Activated CD4-positive, alpha-beta T cell treated with anti-CD3 and anti-CD28 coated beads for 36 hours (primary cell): ENCODE measurements around the gene NTNG1. TPM values are rescaled to one million over a fixed set of nuclear protein-coding genes. Genes with fewer than 3 reads are reported as not detected.
"Not testable (repeated sequence)": the region's sequence is repeated elsewhere in the genome, so short reads cannot be mapped to it uniquely, and the experiment has no call there.

Source experiments
- ATAC-seq: fragments of 200-7000 bp; cut with Tn5 transposase; one replicate; pipeline ENCODE4 v1.10.0; 2021; ENCODE audit warnings: mild to moderate bottlenecking, moderate library complexity
- CTCF ChIA-PET: fragments of 350-600 bp; sonication (Branson Sonifier 250); formaldehyde crosslinking; loops from one replicate; lab custom pipeline; 2021; ENCODE audit warnings: antibody characterized with exemption; lab: Charles Lee
- POLR2A ChIA-PET: fragments of 350-600 bp; sonication (Branson Sonifier 250); formaldehyde crosslinking; loops from one replicate; lab custom pipeline; 2021; ENCODE audit warnings: antibody characterized with exemption, inconsistent platforms; lab: Charles Lee
- DNase-seq: peaks from one replicate; pipeline ENCODE4 v3.0.0-alpha.2; 2020
- H3K27ac Mint-ChIP-seq: one replicate; pipeline ENCODE4 v1.8.0; 2021; ENCODE audit warnings: mixed read lengths
- H3K27me3 Mint-ChIP-seq: one replicate; pipeline ENCODE4 v1.8.0; 2021; ENCODE audit warnings: mixed read lengths
- H3K36me3 Mint-ChIP-seq: one replicate; pipeline ENCODE4 v1.8.0; 2021; ENCODE audit warnings: low read depth, mixed read lengths
- H3K4me1 Mint-ChIP-seq: one replicate; pipeline ENCODE4 v1.8.0; 2021; ENCODE audit warnings: mixed read lengths
- H3K4me3 Mint-ChIP-seq: one replicate; pipeline ENCODE4 v1.8.0; 2021; ENCODE audit warnings: mild to moderate bottlenecking, moderate library complexity, mixed read lengths
- H3K9me3 Mint-ChIP-seq: one replicate; pipeline ENCODE4 v1.8.0; 2021; ENCODE audit warnings: low read depth, mixed read lengths
- intact Hi-C, 2 experiments: fragments of 100-400 bp; cut with DNase I in 1 of 2; cut with micrococcal nuclease in 1 of 2; formaldehyde crosslinking; loops; one replicate each; pipeline versions ENCODE4 v1.14.2 to v1.15.1; 2022 to 2024; cut with DNase I, micrococcal nuclease
- total RNA-seq, 2 experiments: library from RNA; stranded (reverse); gene quantifications; one replicate each; pipeline ENCODE4 v1.2.3, GENCODE V29; 2021

NTNG1 gene
- total RNA-seq, 2 experiments from 2014 or later, result 0.28 TPM; not detected in 1

GRCh38 chr1:107198561-107198960 lies 57.7 kb downstream of the NTNG1 start:
- H3K27me3 Mint-ChIP-seq, result peaks cover 3% of the 10 kb centered on the region
- intact Hi-C loops, result loop anchor here in 1 of 2 experiments (5.0 kb wide), 1 partner anchor 329 kb away; no protein-coding TSS in a partner anchor
- no peaks in the 10 kb centered on the region for H3K36me3 Mint-ChIP-seq
- H3K27ac Mint-ChIP-seq, result no peak overlapping the region
- no peaks in the 10 kb centered on the region for H3K4me1 Mint-ChIP-seq
- H3K4me3 Mint-ChIP-seq, result no peak overlapping the region
- DNase-seq, result no peak
- CTCF ChIA-PET, result no interaction called here
- no peak for ATAC-seq
- POLR2A ChIA-PET, result no interaction called here
- peaks cover 8% of the 10 kb centered on the region for H3K9me3 Mint-ChIP-seq

DNA sequence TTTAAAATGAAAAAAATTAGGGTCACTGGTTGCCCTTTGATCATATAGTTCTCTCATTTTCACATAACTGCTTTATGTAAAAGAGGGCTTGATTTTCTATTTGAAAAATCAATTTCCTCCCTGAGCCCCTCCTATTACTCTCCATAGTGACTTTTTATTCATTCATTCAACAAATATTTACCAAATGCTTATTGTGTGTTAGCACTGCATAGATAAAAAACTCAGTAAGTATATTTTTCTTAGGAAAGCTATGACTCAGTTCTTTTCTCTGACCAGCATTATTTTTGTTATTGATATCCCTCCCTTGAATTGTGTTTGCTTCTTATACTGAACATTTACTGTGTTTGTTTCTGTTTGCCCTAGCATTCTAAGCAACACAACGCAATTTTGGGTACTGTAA lies 59.8 kb downstream of the NTNG1 start:
- H3K4me3 Mint-ChIP-seq, result no peak overlapping the region

GRCh38 chr1:107202007-107202406 lies 61.2 kb downstream of the NTNG1 start:
- Mint-ChIP-seq H3K36me3 (no peaks in the 10 kb centered on the region), H3K9me3 (peaks cover 8% of the 10 kb centered on the region), H3K4me1 (no peaks in the 10 kb centered on the region), H3K27me3 (peaks cover 3% of the 10 kb centered on the region), H3K4me3 (no peak overlapping the region), H3K27ac (no peak overlapping the region)
- POLR2A ChIA-PET, result no interaction called here
- CTCF ChIA-PET, result no interaction called here
- ATAC-seq (no peak), DNase-seq (no peak)
- intact Hi-C loops, result no loop called here

More for the DNA sequence above, 59.8 kb downstream of the NTNG1 start:
- POLR2A ChIA-PET, result no interaction called here
- intact Hi-C loops, result no loop called here
- H3K27ac Mint-ChIP-seq, result no peak overlapping the region
- CTCF ChIA-PET, result interaction anchor here (0.6 kb wide), 1 partner anchor 59 kb away, joined by 3 read pairs; no protein-coding TSS in a partner anchor
- no peaks in the 10 kb centered on the region for H3K4me1 Mint-ChIP-seq
- ATAC-seq, result no peak
- DNase-seq, result no peak
- H3K27me3 Mint-ChIP-seq, result peaks cover 3% of the 10 kb centered on the region
- H3K9me3 Mint-ChIP-seq, result peaks cover 8% of the 10 kb centered on the region
- no peaks in the 10 kb centered on the region for H3K36me3 Mint-ChIP-seq

DNA sequence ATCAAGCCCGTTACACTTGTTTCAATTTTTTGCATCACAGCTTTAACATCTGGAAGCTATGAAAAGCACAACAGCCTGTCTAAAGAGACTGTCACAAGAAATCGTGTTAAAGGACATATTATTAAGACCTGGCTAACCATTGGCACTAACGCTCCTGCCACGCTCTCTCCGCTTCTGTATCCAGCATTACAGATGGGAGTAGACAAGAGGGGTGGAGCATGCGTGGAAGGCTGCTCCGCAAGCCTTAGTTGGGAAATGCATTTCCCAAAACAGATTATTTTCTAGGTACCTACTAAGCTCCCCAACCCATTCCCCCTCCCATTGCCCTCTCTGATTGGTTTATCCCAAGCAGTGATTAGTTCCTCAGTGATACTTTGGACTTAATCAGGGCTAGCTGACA lies 72.4 kb downstream of the NTNG1 start:
- no peak for ATAC-seq
- no peaks in the 10 kb centered on the region for H3K36me3 Mint-ChIP-seq
- POLR2A ChIA-PET, result no interaction called here
- H3K4me3 Mint-ChIP-seq, result no peak overlapping the region
- DNase-seq, result no peak
- CTCF ChIA-PET, result no interaction called here
- no peaks in the 10 kb centered on the region for H3K4me1 Mint-ChIP-seq
- peaks cover 8% of the 10 kb centered on the region for H3K9me3 Mint-ChIP-seq
- peaks cover 3% of the 10 kb centered on the region for H3K27me3 Mint-ChIP-seq
- H3K27ac Mint-ChIP-seq, result no peak overlapping the region
- intact Hi-C loops, result no loop called here

- H3K9me3 Mint-ChIP-seq, result peaks cover 15% of the 10 kb centered on the region
- H3K27ac Mint-ChIP-seq, result no peak overlapping the region
- DNase-seq (no peak), ATAC-seq (no peak)
- H3K4me3 Mint-ChIP-seq, result no peak overlapping the region
- ChIA-PET POLR2A (no interaction called here), CTCF (no interaction called here)
- intact Hi-C loops, result no loop called here
- H3K27me3 Mint-ChIP-seq, result peaks cover 1% of the 10 kb centered on the region
- no peaks in the 10 kb centered on the region for H3K36me3 Mint-ChIP-seq
- H3K4me1 Mint-ChIP-seq, result no peaks in the 10 kb centered on the region
Observed at GRCh38 chr1:107220036-107220435, 79.2 kb downstream of the NTNG1 start.

DNA sequence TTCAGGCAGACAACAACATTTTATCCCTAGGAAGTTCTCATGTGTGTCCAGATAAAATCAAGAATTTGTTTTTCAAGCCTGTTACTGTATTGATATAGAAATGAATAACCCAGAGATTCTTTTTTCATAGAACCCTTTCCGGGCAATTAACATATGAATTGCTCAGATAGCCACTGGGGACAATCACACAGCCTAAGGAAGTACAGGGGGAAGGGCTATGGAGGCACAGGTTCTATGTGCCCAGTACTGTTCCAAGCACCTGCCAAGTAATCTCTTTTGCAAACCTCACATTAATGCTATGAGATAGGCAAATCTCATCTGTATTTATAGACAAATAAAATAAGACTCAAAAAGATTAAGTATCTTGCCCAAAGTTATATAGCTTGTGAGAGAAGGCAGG lies 84.9 kb downstream of the NTNG1 start:
- ATAC-seq (no peak), DNase-seq (no peak)
- CTCF ChIA-PET, result no interaction called here
- H3K27me3 Mint-ChIP-seq, result no peaks in the 10 kb centered on the region
- no peak overlapping the region for H3K4me3 Mint-ChIP-seq
- no peaks in the 10 kb centered on the region for H3K36me3 Mint-ChIP-seq
- H3K27ac Mint-ChIP-seq, result no peak overlapping the region
- no peaks in the 10 kb centered on the region for H3K9me3 Mint-ChIP-seq
- no peaks in the 10 kb centered on the region for H3K4me1 Mint-ChIP-seq
- intact Hi-C loops, result no loop called here
- POLR2A ChIA-PET, result no interaction called here

DNA sequence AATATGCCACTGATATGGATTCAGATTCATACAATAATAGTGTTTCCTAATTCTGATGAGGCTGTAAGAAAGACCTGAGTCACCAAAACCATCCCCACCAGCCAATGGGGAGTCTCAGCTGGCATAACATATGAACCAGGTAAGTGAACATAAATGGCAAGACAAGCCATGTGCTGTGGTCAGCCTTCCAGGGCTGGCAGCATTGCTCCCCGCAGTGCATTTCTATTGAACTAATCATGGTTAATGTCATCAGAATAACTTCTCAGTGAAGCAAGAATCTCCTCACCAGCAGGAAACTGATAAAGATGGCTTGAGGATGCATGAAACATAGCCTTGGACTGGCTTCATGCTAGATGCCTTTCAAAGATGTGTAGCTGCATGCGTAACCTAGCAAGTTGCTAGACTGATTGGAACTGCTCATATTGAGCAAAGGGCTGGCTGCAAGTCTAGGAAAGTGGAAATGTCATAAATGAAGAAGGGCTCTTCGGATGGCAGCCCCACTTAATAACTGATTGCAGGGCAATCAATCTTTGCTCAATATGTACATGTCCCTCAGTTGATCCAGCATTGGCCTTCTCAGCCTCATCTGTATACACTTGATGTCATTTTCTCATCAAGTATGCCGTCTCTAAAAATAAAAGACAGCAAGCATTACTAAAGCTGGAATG lies 88.0 kb downstream of the NTNG1 start:
- no peaks in the 10 kb centered on the region for H3K9me3 Mint-ChIP-seq
- H3K4me1 Mint-ChIP-seq, result no peaks in the 10 kb centered on the region
- H3K4me3 Mint-ChIP-seq, result no peak overlapping the region
- no peaks in the 10 kb centered on the region for H3K36me3 Mint-ChIP-seq
- H3K27me3 Mint-ChIP-seq, result no peaks in the 10 kb centered on the region
- ChIA-PET POLR2A (no interaction called here), CTCF (no interaction called here)
- no peak for ATAC-seq
- DNase-seq, result no peak
- intact Hi-C loops, result no loop called here
- no peak overlapping the region for H3K27ac Mint-ChIP-seq

GRCh38 chr1:107229711-107230110 lies 88.9 kb downstream of the NTNG1 start:
- Mint-ChIP-seq H3K36me3 (no peaks in the 10 kb centered on the region), H3K9me3 (no peaks in the 10 kb centered on the region), H3K4me3 (no peak overlapping the region), H3K27ac (no peak overlapping the region), H3K4me1 (no peaks in the 10 kb centered on the region), H3K27me3 (no peaks in the 10 kb centered on the region)
- ChIA-PET CTCF (no interaction called here), POLR2A (no interaction called here)
- intact Hi-C loops, result no loop called here
- DNase-seq, result no peak
- no peak for ATAC-seq

- Mint-ChIP-seq H3K27me3 (no peaks in the 10 kb centered on the region), H3K9me3 (no peaks in the 10 kb centered on the region), H3K27ac (no peak overlapping the region), H3K4me1 (no peaks in the 10 kb centered on the region), H3K36me3 (no peaks in the 10 kb centered on the region), H3K4me3 (no peak overlapping the region)
- ATAC-seq (no peak), DNase-seq (no peak)
- intact Hi-C loops, result no loop called here
- CTCF ChIA-PET, result interaction anchor here (1.0 kb wide), 1 partner anchor 15 kb away, joined by 3 read pairs; no protein-coding TSS in a partner anchor
- POLR2A ChIA-PET, result no interaction called here
Observed at GRCh38 chr1:107230121-107230520, 89.3 kb downstream of the NTNG1 start.

- Mint-ChIP-seq H3K27me3 (no peaks in the 10 kb centered on the region), H3K27ac (no peak overlapping the region), H3K4me3 (no peak overlapping the region), H3K36me3 (no peaks in the 10 kb centered on the region), H3K9me3 (peaks cover 6% of the 10 kb centered on the region), H3K4me1 (no peaks in the 10 kb centered on the region)
- DNase-seq (no peak), ATAC-seq (no peak)
- ChIA-PET POLR2A (no interaction called here), CTCF (interaction anchor here (1.0 kb wide), 1 partner anchor 14 kb away, joined by 3 read pairs; no protein-coding TSS in a partner anchor)
- intact Hi-C loops, result no loop called here
Observed at GRCh38 chr1:107231291-107231690, 90.5 kb downstream of the NTNG1 start.

DNA sequence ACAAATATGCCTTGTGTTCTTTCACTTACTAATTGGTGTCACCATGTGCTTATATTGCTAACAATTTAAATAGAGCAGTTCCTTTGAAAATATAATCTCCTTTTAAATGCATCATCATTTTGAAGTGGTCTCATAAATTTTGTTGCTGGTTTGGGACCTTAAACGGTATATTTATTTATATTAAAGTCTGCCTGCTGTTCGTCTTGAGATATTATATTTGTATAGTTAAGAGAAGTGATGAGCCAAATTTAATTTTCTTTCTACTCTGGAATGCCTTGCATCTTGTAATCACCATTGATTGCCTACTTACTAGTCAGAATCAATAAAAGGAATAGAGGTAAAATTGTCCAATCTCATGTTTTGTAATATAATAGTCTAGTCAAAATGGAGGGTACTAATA lies 91.6 kb downstream of the NTNG1 start:
- Mint-ChIP-seq H3K9me3 (peaks cover 13% of the 10 kb centered on the region), H3K27me3 (no peaks in the 10 kb centered on the region), H3K4me3 (no peak overlapping the region), H3K27ac (no peak overlapping the region), H3K4me1 (no peaks in the 10 kb centered on the region), H3K36me3 (peaks cover 3% of the 10 kb centered on the region)
- DNase-seq, result no peak
- intact Hi-C loops, result no loop called here
- no peak for ATAC-seq
- ChIA-PET POLR2A (no interaction called here), CTCF (no interaction called here)

GRCh38 chr1:107236760-107237159 lies 95.9 kb downstream of the NTNG1 start:
- H3K4me1 Mint-ChIP-seq, DNase-seq, POLR2A ChIA-PET, CTCF ChIA-PET, H3K27me3 Mint-ChIP-seq, H3K4me3 Mint-ChIP-seq, intact Hi-C loops, ATAC-seq, H3K27ac Mint-ChIP-seq, H3K36me3 Mint-ChIP-seq: not testable (repeated sequence)
- peaks cover 15% of the 10 kb centered on the region for H3K9me3 Mint-ChIP-seq
